OCI-LY1 (cell line): Measurements from ENCODE around the gene ZMPSTE24.
"Not testable (repeated sequence)": the region's sequence is repeated elsewhere in the genome, so short reads cannot be mapped to it uniquely, and the experiment has no call there.

Source experiments
- H2AFZ ChIP-seq: fragments of 200-600 bp; sonication (generic), shearing (Covaris generic); 2 replicates; pipeline ENCODE4 v1.6.0; 2014; ENCODE audit warnings: antibody characterized with exemption, mild to moderate bottlenecking, low read length
- H3F3A ChIP-seq: fragments of 200-600 bp; sonication (generic), shearing (Covaris generic); 2 replicates; pipeline ENCODE4 v1.6.0; 2014; ENCODE audit warnings: mild to moderate bottlenecking, antibody characterized with exemption, low read length, moderate library complexity; ENCODE audit not compliant: insufficient read depth
- H3K27ac ChIP-seq: fragments of 200-600 bp; sonication (generic); 2 replicates; pipeline ENCODE4 v1.5.1; 2014; ENCODE audit warnings: low read length, mixed run types, mild to moderate bottlenecking, low read depth; ENCODE audit not compliant: poor library complexity, severe bottlenecking
- H3K27me3 ChIP-seq: fragments of 200-600 bp; sonication (generic); 2 replicates; pipeline ENCODE4 v1.6.0; 2014; ENCODE audit warnings: antibody characterized with exemption, mild to moderate bottlenecking, low read length, moderate library complexity; ENCODE audit not compliant: insufficient read depth
- H3K36me3 ChIP-seq: fragments of 200-600 bp; sonication (generic); 2 replicates; pipeline ENCODE4 v1.6.1; 2014; ENCODE audit warnings: mild to moderate bottlenecking, antibody characterized with exemption, low read length, moderate library complexity, mixed read lengths; ENCODE audit not compliant: insufficient read depth
- H3K4me1 ChIP-seq: fragments of 200-600 bp; sonication (generic); 2 replicates; pipeline ENCODE4 v1.5.1; 2014; ENCODE audit warnings: mild to moderate bottlenecking, low read length, moderate library complexity; ENCODE audit not compliant: insufficient read depth, severe bottlenecking
- H3K4me2 ChIP-seq: fragments of 200-600 bp; sonication (generic), shearing (Covaris generic); 2 replicates; pipeline ENCODE4 v1.6.1; 2014; ENCODE audit warnings: low read length
- H3K4me3 ChIP-seq: fragments of 200-600 bp; sonication (generic); 2 replicates; pipeline ENCODE4 v1.5.1; 2014; ENCODE audit warnings: low read length, low read depth, mild to moderate bottlenecking, mixed read lengths; ENCODE audit not compliant: poor library complexity, severe bottlenecking
- H3K79me2 ChIP-seq: fragments of 200-600 bp; shearing (Covaris generic); 2 replicates; pipeline ENCODE4 v1.6.1; 2016; ENCODE audit warnings: mixed run types, low read length, mixed read lengths; ENCODE audit not compliant: insufficient read depth
- H3K9ac ChIP-seq: fragments of 200-600 bp; sonication (generic), shearing (Covaris generic); 2 replicates; pipeline ENCODE4 v1.6.1; 2014; ENCODE audit warnings: mild to moderate bottlenecking, low read length, mixed read lengths
- H3K9me2 ChIP-seq: fragments of 200-600 bp; sonication (generic), shearing (Covaris generic); 2 replicates; pipeline ENCODE4 v1.6.1; 2014; ENCODE audit warnings: low read depth, mild to moderate bottlenecking, low read length, mixed read lengths
- H3K9me3 ChIP-seq: fragments of 200-600 bp; shearing (Covaris generic); 2 replicates; pipeline ENCODE4 v1.6.1; 2014; ENCODE audit warnings: low read length, mixed read lengths
- H4K20me1 ChIP-seq: fragments of 200-600 bp; sonication (generic), shearing (Covaris generic); 2 replicates; pipeline ENCODE4 v1.6.0; 2016; ENCODE audit warnings: mild to moderate bottlenecking, low read length; ENCODE audit not compliant: insufficient read depth
- CTCF ChIP-seq: fragments of 200-600 bp; sonication (generic), shearing (Covaris generic); IDR thresholded peaks from 2 replicates; pipeline ENCODE4 v1.5.1; 2017; ENCODE audit warnings: mild to moderate bottlenecking, antibody characterized with exemption, low read length, moderate library complexity, mixed read lengths
- EZH2 ChIP-seq: fragments of 200-600 bp; sonication (generic), shearing (Covaris generic); IDR thresholded peaks from 2 replicates; pipeline ENCODE4 v1.8.0; 2017; ENCODE audit warnings: borderline replicate concordance, mixed run types, mild to moderate bottlenecking, antibody characterized with exemption, low read length, moderate library complexity, mixed read lengths

Gene ZMPSTE24

GRCh38 chr1:40257688-40258444, at the start of gene ZMPSTE24:
Gene ZMPSTE24, plus strand, starts transcription at chr1:40258236. Its CDS starts 36 bp downstream, at chr1:40258272.
- no peaks in the 10 kb centered on the region for H3K9me3 ChIP-seq
- peak within 1 kb of the TSS; percentile 99 for H3K4me3 ChIP-seq
- H3F3A ChIP-seq: no peaks in the 10 kb centered on the region
- peak within 1 kb of the TSS; percentile 76 for H3K4me2 ChIP-seq
- TF ChIP-seq EZH2 (no peak), CTCF (no peak)
- H3K4me1 ChIP-seq: peaks cover 16% of the 10 kb centered on the region
- no peaks in the 10 kb centered on the region for H4K20me1 ChIP-seq
- H3K36me3 ChIP-seq: peaks cover 28% of the 10 kb centered on the region; the same call in 1 of the 2 replicates
- H3K79me2 ChIP-seq: peaks cover 14% of the 10 kb centered on the region; the same call in 1 of the 2 replicates
- H3K9ac ChIP-seq: peak within 1 kb of the TSS; percentile 98
- H3K9me2 ChIP-seq: no peaks in the 10 kb centered on the region
- H3K27me3 ChIP-seq: no peaks in the 10 kb centered on the region
- H3K27ac ChIP-seq: peak within 1 kb of the TSS; percentile 83
- H2AFZ ChIP-seq: peak within 1 kb of the TSS; percentile 65

- TF ChIP-seq CTCF (no peak), EZH2 (no peak)
- no peak overlapping the region for H3K27ac ChIP-seq
- H4K20me1 ChIP-seq: no peaks in the 10 kb centered on the region
- no peaks in the 10 kb centered on the region for H3K79me2 ChIP-seq
- H3K4me3 ChIP-seq: no peak overlapping the region
- no peaks in the 10 kb centered on the region for H3K9me2 ChIP-seq
- no peaks in the 10 kb centered on the region for H3F3A ChIP-seq
- no peaks in the 10 kb centered on the region for H3K4me1 ChIP-seq
- no peak overlapping the region for H2AFZ ChIP-seq
- H3K36me3 ChIP-seq: peaks cover 72% of the 10 kb centered on the region
- H3K4me2 ChIP-seq: no peak overlapping the region
- no peaks in the 10 kb centered on the region for H3K9me3 ChIP-seq
- H3K9ac ChIP-seq: no peak overlapping the region
- no peaks in the 10 kb centered on the region for H3K27me3 ChIP-seq
These were observed 47.4 kb upstream of the ZMPSTE24 start for GRCh38 chr1:40210511-40211204.

- no peaks in the 10 kb centered on the region for H3K27me3 ChIP-seq
- H3K79me2 ChIP-seq: no peaks in the 10 kb centered on the region
- no peak overlapping the region for H3K9ac ChIP-seq
- no peaks in the 10 kb centered on the region for H4K20me1 ChIP-seq
- H3K9me3 ChIP-seq: no peaks in the 10 kb centered on the region
- no peaks in the 10 kb centered on the region for H3F3A ChIP-seq
- no peaks in the 10 kb centered on the region for H3K9me2 ChIP-seq
- no peak overlapping the region for H3K4me3 ChIP-seq
- TF ChIP-seq CTCF: no peak
- no peak for TF ChIP-seq EZH2
- no peaks in the 10 kb centered on the region for H3K4me1 ChIP-seq
- H2AFZ ChIP-seq: no peak overlapping the region
- H3K36me3 ChIP-seq: peaks cover 41% of the 10 kb centered on the region
- H3K27ac ChIP-seq: no peak overlapping the region
- no peak overlapping the region for H3K4me2 ChIP-seq
These were observed 39.7 kb upstream of the ZMPSTE24 start for GRCh38 chr1:40218333-40218732.

GRCh38 chr1:40221471-40221905, 36.5 kb upstream of the ZMPSTE24 start:
- H3K79me2 ChIP-seq, H3K27me3 ChIP-seq, H3K9me3 ChIP-seq: not testable (repeated sequence)

More at GRCh38 chr1:40221471-40221905, 36.5 kb upstream of the ZMPSTE24 start:
- H4K20me1 ChIP-seq, H3K27ac ChIP-seq, H3K4me3 ChIP-seq, H3K9ac ChIP-seq, H3K9me2 ChIP-seq, H2AFZ ChIP-seq, H3F3A ChIP-seq, H3K4me2 ChIP-seq, H3K4me1 ChIP-seq: not testable (repeated sequence)
- peaks cover 35% of the 10 kb centered on the region for H3K36me3 ChIP-seq
